ENCODE data around the gene ADGRA3. TPM values are rescaled to one million over a fixed set of nuclear protein-coding genes. Genes with fewer than 3 reads are reported as not detected.

Gene ADGRA3
- total and polyA plus RNA-seq, 3 donors from 2014 or later: 22.9 to 41.7 (median 36.8) TPM

GRCh38 chr4:22493523-22493922 is 22.3 kb downstream of the ADGRA3 start:
- DNase-seq: no peak
- Histone ChIP-seq H3K9me3 (no peaks in the 10 kb centered on the region), H3K27ac (no peak overlapping the region), H3K4me1 (no peaks in the 10 kb centered on the region), H3K27me3 (no peaks in the 10 kb centered on the region), H3K4me3 (no peak overlapping the region), H3K36me3 (ENCODE audit: low read depth, missing control alignments) (no peaks in the 10 kb centered on the region)
- 92 to 98% methylated on average over 5 of the region's 5 CpGs for WGBS, 2 donors
- TF ChIP-seq POLR2A (IDR thresholded peaks at IDR 0.05) (no peak), CTCF (IDR thresholded peaks at IDR 0.05) (no peak)
- intact Hi-C loops (cut with DNase I; ENCODE audit: low total_unique reads): no loop called here

DNA sequence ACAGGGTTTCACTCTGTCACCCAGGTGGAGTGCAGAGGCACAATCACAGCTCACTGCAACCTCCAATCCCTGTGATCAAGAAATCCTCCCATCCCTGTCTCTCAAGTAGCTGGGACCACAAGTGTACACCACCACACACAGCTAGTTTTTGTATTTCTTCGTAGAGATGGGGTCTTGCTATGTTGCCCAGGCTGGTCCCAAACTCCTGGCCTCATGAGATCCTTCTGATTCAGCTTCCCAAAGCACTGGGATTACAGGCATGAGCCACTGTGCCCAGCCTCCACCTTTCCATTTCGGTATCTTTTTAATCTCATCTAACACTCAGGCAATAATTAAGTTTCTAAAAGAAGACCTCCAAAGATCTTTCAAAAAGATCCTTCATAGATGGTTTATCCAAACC is 22.9 kb downstream of the ADGRA3 start:
- Histone ChIP-seq H3K4me1 (no peaks in the 10 kb centered on the region), H3K36me3 (ENCODE audit: low read depth, missing control alignments) (no peaks in the 10 kb centered on the region), H3K4me3 (no peak overlapping the region), H3K27ac (no peak overlapping the region), H3K27me3 (no peaks in the 10 kb centered on the region), H3K9me3 (no peaks in the 10 kb centered on the region)
- no peak for DNase-seq
- 97 to 100% methylated on average over 2 of the region's 2 CpGs for WGBS, 2 donors
- TF ChIP-seq CTCF (IDR thresholded peaks at IDR 0.05): no peak
- TF ChIP-seq POLR2A (IDR thresholded peaks at IDR 0.05): no peak
- intact Hi-C loops (cut with DNase I; ENCODE audit: low total_unique reads): no loop called here

GRCh38 chr4:22491939-22492338 is 23.9 kb downstream of the ADGRA3 start:
- H3K27ac ChIP-seq: no peak overlapping the region
- H3K27me3 ChIP-seq: no peaks in the 10 kb centered on the region
- no peak for DNase-seq
- H3K4me3 ChIP-seq: no peak overlapping the region
- no peaks in the 10 kb centered on the region for H3K9me3 ChIP-seq
- 86 to 94% methylated on average over 6 of the region's 6 CpGs for WGBS, 2 donors
- H3K4me1 ChIP-seq: no peaks in the 10 kb centered on the region
- TF ChIP-seq POLR2A (IDR thresholded peaks at IDR 0.05) (no peak), CTCF (IDR thresholded peaks at IDR 0.05) (no peak)
- intact Hi-C loops (cut with DNase I; ENCODE audit: low total_unique reads): no loop called here
- no peaks in the 10 kb centered on the region for H3K36me3 ChIP-seq (ENCODE audit: low read depth, missing control alignments)

DNA sequence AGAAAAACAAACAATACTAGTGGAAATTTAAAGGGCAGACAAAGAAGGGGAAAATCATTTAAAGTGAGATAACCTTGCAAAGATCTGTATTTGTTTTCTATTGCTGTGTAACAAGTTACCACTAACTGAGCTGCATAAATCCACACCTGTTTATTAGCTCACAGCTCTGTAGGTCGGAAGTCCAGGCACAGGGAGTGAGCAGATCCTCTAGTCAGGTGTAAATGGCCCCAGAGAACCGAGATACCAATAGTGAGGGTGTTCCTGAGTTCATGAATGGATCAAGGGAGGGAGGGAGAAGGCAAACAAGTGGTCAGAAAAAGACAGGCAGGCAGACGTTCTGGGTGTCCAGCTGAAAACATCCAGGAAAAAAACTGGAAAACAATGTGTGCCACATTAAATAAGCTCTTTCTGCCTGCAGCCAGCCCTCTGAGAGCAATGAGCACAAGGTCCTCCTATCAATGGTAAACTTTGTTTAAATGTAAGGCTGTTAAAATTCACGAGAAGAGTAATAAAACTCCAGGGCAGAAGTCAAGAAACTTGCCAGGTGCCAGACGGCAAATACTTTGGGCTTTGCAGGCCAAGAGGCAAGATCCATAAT is 25.0 kb downstream of the ADGRA3 start:
- H3K27ac ChIP-seq: no peak overlapping the region
- intact Hi-C loops (cut with DNase I; ENCODE audit: low total_unique reads): no loop called here
- H3K4me3 ChIP-seq: no peak overlapping the region
- no peaks in the 10 kb centered on the region for H3K9me3 ChIP-seq
- no peaks in the 10 kb centered on the region for H3K36me3 ChIP-seq (ENCODE audit: low read depth, missing control alignments)
- H3K27me3 ChIP-seq: no peaks in the 10 kb centered on the region
- DNase-seq: no peak
- TF ChIP-seq POLR2A (IDR thresholded peaks at IDR 0.05): no peak
- no peak for TF ChIP-seq CTCF (IDR thresholded peaks at IDR 0.05)
- no peaks in the 10 kb centered on the region for H3K4me1 ChIP-seq
- 66 to 73% methylated on average over 5 of the region's 5 CpGs for WGBS, 2 donors

GRCh38 chr4:22488106-22488505 is 27.8 kb downstream of the ADGRA3 start:
- intact Hi-C loops (cut with DNase I; ENCODE audit: low total_unique reads): no loop called here
- DNase-seq: no peak
- Histone ChIP-seq H3K9me3 (no peaks in the 10 kb centered on the region), H3K4me1 (no peaks in the 10 kb centered on the region), H3K36me3 (ENCODE audit: low read depth, missing control alignments) (no peaks in the 10 kb centered on the region), H3K27me3 (no peaks in the 10 kb centered on the region), H3K27ac (no peak overlapping the region), H3K4me3 (no peak overlapping the region)
- TF ChIP-seq CTCF (IDR thresholded peaks at IDR 0.05): no peak
- TF ChIP-seq POLR2A (IDR thresholded peaks at IDR 0.05): no peak
- WGBS, 2 donors: 88 to 100% methylated on average over 1 of the region's 1 CpG
